IPS-NIHi7 (cell line): ENCODE data around the gene ZNF319.

ENCODE experiments used
- DNase-seq: peaks from one replicate; pipeline ENCODE4 v3.0.0; 2012; ENCODE audit warnings: mixed read lengths; ENCODE audit errors: extremely low spot score

ZNF319 gene

DNA sequence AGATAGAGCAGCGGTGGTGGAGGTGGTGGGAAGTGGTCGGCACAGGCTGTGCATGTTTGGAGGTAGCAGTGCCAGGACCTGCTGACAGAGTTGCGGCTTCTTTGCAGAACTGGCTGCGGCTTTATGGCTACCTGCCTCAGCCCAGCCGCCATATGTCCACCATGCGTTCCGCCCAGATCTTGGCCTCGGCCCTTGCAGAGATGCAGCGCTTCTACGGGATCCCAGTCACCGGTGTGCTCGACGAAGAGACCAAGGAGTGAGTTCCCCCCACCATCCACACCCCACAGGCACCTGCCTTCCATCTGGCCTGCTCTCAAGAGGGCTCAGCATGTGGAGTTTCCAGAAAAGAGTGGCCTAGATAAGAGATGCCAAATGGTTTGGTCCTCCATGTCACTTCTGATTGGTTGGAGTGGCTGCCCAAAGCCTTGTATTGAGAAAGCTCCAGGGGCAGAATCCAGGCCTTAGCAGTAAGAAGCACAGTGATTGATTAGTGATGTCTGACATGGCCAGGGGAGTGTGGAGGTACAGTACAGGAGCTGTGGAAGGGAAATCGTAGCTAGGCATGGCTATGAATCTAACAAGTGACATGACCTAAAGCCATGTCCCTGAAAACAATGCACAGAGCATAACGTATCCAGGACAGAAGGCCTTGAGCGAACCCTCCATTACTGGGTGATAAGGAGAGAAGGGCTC is 37.0 kb upstream of the ZNF319 start:
- no peak for DNase-seq

DNA sequence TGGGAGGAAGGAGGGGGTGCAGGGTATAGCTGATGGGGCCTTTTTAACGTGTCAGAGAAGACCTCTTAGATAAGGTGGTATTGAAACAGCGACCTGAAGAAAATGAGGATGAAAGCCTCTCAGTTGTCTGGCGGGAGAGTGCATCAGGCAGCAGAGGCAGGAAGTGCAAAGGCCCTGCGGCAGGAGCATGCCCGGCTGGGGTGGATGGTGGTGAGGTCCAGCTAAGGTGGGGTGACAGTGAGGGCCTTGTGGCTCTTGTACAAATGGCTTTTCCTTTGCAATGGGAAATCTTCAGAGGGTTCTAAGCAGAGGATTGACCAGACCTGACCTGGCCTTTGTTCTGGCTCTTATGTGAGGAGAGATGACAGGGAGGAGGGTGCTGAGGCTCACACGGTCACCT is 36.5 kb upstream of the ZNF319 start:
- DNase-seq = no peak

DNA sequence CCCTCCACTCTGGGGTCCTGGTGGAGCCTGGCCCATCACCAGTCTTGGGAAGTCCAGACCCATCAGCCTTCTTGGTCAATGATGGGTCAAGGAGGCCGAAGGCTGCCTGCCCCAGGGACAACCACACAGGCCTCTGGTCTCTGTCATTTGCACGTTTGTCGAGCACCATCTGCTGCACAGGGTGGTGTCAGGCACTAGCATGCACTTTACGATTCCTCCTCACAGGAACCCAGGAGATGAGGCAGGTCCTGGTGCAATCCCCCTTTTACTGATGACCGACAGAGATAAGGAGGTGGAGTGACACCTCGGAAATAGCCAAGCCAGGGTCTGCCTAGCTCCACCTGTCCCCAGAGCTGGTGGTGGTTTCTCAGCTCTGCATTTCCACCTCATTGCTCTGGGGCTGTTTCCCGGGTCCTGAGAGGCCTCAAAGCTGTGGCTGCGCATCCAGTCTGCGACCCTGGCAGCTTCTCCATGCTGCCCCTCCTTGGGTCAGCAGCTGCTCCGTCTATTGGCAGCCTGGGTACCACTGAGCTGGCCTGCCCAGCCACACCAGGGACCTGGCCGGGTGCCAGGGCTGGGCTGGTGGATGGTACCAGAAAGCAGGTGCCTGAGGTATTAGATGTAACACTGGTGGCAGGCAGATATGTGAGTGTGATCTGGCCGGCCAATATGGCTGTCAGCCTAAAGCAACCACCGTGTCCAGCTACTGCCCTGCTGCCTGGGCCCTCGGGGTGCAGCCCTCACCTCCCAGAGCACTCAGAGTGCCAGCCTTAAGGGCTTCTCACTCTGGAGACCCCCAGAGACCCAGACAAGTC is 35.1 kb upstream of the ZNF319 start:
- DNase-seq = no peak

DNA sequence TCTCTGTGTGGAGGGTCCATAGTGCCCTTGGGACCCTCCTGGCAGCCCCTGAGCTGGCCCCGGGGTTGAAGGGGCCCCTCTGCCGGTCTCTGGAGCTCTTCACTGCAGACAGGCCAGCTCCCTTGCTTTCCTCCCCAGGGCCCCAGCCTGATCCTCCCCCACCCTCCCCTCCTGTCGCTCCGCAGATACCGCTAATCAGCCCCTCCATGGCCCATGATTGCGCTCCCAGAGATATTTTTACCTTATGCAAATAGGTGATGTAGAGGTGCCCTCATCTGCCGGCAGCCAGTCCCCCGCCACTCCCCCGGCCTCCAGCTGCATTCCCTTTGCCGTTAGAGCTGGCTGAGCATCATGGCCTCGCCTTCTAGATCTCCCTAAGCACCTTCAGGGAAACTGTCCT is 34.3 kb upstream of the ZNF319 start:
- no peak for DNase-seq

DNA sequence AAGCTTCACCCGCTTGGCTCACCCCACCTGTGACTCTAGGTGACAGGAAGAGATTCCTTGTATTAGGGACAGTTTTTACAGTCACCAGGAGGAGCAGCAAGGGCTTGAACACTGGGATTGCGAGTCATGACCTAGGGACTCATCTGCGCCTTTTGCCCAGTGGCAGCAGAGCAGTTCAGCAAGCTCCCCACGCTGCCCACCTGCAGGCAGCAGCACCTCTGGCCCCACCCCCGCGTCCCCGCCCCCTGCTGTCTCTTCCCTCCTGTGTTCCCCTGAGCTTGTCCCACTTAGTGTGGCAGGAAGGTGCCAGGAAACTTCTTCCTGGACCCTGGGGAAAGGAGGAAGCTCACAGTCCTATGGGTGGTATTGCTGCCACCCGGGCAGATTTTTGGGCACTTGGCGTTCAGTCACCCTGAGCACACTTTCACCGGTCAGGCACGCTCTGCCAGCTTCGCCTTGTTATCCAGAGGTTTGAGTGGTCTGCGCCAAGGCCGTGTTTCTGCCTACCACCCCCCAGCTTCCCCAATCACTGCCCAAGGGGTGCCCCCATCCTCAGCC is 33.7 kb upstream of the ZNF319 start:
- DNase-seq = no peak

DNA sequence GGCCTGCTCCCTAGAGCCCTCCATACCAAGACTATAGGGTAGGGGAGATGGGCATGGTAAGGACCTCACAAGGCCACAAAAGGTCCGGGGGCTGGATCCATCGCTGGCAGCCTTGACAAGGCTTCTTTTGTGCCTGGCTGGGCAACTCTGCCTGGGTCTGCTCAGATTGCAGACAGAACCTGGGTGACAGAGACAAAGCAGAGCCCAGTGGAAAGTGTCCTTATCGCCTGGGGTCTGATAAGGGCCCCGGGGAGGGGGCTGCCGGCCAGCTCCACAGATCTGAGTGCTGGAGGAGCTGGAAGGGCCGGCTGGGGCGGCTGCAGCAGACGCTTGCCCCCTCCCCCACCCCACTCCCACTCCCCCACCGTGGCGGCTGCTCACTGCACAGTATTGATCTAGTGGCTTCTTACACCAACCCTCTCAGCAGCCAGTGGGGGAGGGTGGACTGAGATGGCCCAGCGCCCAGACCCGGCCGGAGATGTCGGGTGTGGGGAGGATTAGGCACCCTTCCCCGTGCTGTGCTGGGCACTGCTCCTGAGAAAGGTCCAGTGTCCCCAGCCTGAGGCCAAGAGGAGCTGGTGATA is 32.3 kb upstream of the ZNF319 start:
- DNase-seq = no peak

DNA sequence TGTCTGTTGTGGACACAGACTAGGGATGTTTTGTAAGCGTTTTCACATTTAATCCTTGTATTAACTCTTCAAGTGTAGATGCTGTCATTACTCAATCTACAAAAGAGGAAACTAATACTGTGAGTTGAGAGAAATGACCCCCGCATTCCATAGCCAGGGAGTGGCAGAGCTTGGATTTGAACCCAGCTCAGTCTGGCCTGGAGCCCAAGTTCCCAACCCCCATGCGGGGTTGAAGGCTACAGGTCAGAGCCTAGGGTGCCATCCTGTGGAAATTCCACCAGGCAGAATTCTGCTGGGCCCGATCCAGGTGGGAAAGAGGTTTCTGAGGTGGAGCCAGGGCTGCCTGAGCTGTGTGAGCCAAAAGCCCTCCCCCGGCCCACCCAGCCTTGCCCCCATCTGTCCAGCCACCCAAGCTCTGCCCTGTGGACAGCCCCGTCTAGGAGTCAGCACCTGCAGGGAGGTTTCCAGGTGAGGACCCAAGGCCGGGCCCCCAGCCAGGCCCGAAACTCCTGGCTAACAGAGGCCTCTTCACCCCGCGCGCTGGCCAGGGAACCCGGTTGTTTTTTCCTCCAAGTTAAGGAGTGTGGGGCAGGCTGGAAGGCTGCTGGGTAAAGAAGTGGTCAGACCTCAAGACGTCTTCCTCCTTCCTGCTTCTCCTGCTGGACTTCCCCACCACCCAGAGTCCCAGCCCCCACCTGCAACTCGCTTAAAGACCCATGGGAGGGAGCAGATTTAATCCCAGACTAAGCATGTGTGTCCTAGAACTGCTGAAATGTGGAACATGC is 30.7 kb upstream of the ZNF319 start:
- no peak for DNase-seq

DNA sequence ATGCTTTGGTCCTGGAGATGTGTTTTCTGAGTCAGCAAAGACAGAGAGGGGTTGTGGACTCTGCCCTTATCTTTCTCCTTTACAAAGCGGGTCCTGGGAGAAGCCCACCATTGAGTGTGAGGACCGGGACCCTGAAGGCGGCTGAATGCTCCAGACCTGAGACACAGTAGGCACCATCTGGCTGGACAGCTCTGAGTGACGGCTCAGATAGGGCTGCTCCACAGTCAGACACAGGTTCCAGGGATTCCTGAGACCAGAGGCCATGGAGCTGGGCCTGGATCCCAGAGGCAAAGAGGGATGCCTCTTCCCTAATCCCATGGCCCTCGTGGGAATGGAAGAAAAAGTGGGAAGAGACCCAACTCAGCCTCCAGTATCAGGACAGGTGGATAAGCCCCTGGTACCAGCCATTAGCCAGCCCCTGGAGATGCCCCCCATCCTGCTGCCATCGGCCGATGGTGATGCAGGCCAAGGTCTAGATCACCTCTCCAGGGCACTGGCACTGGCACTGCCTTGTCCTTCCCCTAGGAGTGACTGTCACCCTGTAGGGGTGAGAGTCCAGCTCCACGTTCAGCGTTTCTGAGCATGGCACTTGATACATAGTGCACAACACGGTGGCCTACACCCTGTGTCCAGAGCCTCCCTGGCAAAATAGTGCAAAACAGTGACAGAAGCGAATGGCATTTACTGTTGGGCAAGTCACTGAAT is 29.8 kb upstream of the ZNF319 start:
- DNase-seq = no peak

DNA sequence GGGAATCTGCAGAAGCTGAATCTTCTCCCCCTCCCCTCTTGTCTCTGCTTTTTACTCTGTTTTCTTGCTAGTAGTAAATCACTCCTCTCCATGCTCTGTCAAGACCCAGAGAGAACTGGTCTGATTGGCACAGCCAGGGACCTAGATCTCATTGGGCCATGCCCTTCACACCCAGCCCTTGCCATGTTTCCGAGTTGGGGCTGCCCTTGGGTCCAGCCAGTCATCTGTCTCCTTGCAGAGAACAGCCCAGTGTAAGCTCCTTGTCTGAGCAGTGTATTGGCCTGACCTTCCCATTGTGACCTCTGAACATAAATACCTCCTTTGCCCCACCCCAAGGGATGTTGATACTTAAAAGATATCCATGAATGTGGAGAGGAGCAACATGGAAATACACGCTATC is 28.9 kb upstream of the ZNF319 start:
- no peak for DNase-seq

DNA sequence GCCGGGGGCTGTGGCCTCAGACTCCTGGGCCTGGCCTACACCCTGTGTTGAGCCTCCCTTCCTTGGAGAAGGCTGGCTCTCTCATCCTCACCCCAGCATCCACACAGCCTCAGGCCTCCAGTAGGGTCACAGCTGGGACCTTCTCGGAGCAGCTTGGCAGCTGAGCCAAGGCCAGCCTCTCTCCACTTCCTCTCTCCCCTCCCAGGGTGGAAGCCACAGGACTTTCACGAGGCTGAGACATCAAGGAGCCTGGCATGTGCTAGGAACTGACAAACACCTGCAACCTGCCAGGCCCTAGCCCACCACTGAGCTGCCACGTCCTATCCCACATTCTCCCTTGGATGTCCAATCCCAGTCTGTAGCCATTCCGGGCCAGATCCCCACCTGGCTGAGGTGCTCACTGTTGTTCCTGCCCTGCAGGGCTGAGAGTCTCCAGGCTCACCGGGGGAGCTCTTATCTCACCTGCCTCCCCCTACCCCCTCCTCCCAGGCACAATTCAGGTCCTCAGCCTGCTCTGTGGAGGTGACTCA is 28.1 kb upstream of the ZNF319 start:
- peak; percentile 52 for DNase-seq

DNA sequence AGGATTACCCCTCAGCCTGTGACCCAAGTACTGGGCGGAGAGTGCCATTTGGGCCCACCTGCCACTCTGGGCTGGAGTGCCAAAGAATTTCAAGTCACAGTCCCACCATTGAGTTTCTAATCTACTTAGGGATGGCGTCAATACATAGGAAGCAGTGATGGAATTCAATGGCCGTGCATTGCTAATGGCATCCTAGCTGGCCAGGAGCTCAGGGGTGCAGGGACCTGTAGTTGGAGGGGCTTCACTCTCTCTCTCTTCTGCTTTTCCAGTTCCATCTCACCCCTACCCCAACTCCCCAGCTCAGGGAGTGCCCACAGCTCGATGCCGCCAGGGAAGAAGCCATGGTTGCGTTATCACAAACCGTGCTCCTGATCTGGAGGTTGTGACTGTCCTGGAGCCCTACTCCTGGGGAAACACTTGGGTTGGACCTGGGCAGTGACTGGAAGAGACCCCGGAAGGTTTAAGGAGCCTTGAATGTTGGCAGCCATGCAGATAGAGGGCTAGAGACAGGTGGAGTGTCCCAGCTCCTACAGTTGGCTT is 27.5 kb upstream of the ZNF319 start:
- DNase-seq = no peak

DNA sequence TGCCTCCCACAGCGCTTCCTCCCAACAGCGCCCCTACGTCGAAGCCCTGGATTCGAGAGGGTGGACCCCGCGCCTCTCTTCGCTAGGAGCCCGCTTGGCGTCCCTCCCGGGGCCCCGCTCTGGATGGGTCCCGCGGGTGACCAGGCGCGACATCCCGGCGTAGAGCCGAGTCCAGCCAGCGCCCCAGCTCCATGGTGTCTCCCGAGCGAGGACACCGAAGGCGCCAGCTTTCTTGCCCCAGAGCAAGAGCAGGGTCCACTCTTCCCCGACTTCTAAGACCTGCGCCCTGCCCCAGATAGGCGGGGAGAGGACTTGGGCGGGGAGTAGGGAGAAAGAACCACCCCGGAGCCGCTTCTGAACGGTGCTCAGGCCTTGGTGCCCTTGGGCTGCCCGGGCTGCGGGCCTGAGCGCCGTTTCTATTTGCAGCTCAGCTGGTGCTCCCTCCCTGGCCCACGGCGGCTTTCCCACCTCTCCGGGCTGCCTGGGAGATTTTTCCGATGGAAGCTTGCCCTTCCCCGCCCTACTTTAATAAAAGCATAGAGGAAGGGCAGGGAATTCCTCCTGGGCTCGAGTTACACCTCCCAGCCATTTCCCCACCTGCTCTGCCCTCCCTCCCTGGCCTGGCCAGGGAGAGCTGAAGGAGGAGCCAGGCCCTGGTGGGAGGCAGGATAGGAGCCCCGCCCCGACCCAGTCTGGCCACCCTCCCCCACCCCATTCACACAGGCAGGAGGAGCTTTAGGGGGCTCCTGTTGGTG is 26.9 kb upstream of the ZNF319 start:
- peak; percentile 89 for DNase-seq

DNA sequence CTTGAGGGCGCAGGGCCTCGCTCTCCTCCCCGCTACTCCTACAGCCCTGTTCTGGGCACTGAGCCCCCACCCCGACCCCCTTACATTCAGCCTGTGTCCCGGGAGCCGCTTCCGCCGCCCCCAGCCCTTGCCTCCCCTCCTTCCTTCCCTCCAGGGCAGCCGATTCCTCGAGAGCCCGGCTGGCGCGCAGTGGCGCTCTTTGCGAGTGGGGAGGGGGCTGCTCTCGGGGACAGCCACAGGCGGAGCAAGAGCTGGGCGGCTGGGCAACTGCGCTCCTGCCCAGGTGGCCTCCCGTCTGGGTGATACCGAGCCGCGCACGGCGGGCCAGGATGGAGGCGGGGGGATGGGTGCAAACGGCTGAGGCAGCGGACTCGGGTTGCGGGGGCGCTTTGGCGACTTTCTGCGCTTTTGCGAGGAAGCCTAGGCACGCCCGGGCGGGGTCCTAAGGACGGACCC is 26.3 kb upstream of the ZNF319 start:
- DNase-seq = no peak

DNA sequence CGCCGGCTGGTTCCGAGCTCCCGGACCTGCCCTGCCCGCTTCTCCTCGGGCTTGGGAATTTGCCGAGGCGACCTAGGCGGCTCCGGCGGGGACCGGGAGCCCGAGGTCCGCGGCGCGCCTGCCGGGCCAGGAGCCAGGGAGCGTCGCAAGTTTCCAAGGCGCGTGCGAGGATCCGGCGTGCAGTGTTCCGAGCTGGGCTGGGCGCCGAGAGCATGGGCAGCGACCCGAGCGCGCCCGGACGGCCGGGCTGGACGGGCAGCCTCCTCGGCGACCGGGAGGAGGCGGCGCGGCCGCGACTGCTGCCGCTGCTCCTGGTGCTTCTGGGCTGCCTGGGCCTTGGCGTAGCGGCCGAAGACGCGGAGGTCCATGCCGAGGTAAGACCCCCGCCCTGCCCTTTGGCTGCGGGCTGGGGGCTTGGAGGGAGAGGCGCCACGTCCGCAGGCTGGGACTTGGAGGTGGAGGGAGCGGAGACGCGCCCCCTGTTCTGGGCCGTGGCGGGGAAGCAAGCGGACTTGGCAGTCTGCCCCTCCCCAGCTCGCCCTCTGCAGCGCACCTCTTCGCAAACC is 25.8 kb upstream of the ZNF319 start:
- no peak for DNase-seq

DNA sequence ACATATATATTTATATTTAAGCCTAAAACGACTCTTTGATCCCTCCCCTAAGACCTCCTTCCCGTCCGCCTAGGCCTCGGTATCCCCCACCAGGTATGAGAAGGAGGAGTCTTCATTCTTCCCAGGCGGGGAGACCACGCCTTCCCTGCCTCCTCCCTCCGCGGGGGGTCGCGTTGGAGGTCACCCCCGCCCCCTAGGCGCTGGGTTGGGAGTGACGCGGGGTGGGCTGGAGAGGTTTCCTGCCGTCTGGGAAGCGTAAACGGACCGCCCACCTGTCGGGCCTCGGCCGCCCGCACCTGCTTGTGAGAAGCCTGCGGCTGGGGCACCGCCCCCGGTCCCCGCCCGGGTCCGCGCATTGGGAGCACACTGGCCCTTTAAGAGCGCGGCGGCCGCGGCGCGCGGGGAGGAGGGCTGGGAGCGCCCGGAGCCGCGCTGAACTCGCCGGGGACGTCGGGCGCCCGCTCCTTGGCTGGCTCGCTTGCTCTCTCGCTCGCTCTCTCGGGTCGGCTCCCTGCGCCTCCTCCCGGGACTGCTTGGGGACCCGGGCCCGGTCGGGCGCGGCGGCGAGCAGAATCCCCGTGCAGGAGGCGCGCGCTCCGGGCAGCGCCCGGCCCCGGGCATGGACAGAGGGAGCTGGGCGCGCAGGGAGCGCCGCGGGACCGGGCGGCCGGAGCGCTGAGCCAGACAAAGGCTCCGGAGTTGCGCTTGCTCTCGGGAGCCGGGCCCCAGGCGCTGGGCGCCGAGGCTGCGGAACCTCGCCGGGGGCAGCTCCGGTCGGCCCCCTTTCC is 25.1 kb upstream of the ZNF319 start, which contains the start of gene MMP15:
TSS of gene MMP15 (plus strand) at position 404 of the 788 bp plus-strand sequence. CDS start 597 bp downstream, outside the sequence.
- peak; percentile 89 for DNase-seq

DNA sequence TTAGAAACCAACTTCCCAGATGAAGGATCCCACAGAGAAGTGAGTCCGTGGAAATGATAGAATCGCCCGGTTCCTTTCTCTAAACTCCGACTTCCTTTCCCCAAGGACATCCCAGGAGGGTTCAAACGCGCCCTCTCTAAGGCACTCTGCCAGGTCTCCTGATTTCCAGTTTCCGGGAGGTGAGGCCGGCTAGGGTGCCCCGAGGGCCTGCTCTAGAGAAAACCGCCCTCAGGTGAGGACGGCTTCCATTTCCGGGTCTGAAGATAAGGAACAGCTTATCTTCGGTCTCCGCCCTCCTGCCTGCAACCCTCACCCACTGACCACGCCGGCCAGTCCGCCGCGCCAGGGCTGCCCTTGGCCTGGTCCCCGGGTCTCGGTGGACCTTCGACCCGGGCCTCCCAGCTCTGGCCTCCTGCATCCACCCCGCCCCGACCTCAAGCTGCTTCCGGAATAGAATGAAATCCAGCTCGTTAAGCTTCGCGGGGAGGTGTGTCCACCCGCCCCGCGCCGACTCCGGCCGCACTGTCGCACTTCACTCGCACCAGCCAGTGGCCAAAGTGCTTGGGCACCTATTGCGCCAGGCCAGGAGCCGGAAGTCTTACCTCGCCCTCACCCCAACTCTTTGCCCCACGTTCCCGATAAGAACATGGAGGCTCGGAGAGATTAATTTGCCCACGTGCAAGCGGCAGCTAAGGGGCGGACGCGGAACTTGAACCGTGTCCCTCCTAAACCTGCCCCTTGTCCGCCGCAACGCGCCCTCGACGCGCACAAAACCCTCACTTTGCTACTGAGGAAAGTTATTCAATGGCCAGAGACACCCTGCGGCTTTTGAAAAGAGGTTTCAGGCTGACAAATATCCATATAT is 24.2 kb upstream of the ZNF319 start:
- peak; percentile 40 for DNase-seq

DNA sequence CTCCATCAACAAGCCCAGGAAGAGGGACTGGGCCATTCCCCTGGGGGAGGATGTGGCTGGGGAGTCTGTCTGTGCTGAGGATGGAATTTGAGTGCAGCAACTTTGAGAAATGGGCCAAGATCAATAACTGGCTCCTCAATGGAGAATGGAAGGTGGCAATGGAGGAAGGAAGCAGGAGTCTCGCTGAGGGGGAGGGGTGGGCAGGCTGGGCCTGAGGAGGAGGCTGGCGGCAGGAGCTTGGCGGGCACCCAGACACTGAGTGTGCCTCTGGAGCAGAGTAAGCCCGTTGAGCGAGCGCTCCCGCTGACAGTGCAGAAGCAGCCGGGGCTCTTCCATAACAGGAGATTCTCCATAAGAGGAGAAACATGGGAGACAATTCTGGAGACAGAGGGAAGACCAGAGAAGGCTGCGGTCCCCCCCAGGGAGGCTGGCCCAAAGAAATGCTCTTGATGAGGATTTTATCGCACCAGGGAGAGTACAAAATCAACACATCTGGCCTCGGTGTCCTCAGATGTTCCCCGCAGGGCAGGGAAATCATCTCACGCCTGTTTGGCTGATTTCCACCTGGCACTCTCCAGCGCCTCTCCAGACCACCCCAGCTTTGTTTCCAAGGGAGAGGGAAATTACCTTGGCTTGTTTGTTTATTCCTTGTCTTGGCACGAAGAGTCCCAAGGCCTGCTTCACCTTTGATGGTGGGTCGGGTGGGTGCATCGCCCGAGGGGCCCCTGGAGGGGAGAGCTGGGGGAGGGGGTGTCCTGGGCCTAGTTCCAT is 22.3 kb upstream of the ZNF319 start:
- DNase-seq = no peak
